ENCODE data around the gene EDC3.
A peak's percentile ranks its signal among the peaks of the same experiment; 100 is the strongest.

Gene EDC3

GRCh38 chr15:74710319-74711094 is 14.7 kb upstream of the EDC3 start:
- Histone ChIP-seq H3K9me3 (ENCODE audit: control insufficient read depth, low read length) (no peaks in the 10 kb centered on the region), H3K4me3 (ENCODE audit: insufficient read depth, low read depth, low read length) (no peak overlapping the region), H3K4me1 (ENCODE audit: control insufficient read depth, insufficient read depth, low read length) (no peaks in the 10 kb centered on the region), H3K27me3 (ENCODE audit: control insufficient read depth, insufficient read depth, low read length, poor library complexity, severe bottlenecking) (peaks cover 15% of the 10 kb centered on the region), H3K36me3 (ENCODE audit: control insufficient read depth, insufficient read depth, low read length) (no peaks in the 10 kb centered on the region), H3K27ac (ENCODE audit: insufficient read depth, low read depth, low read length, poor library complexity, severe bottlenecking) (no peak overlapping the region)
- 66 to 67% methylated on average over 3 of the region's 3 CpGs for WGBS, 2 experiments

- Histone ChIP-seq H3K27me3 (ENCODE audit: control insufficient read depth, insufficient read depth, low read length, poor library complexity, severe bottlenecking) (peaks cover 17% of the 10 kb centered on the region), H3K36me3 (ENCODE audit: control insufficient read depth, insufficient read depth, low read length) (no peaks in the 10 kb centered on the region), H3K9me3 (ENCODE audit: control insufficient read depth, low read length) (no peaks in the 10 kb centered on the region), H3K4me3 (ENCODE audit: insufficient read depth, low read depth, low read length) (no peak overlapping the region), H3K27ac (ENCODE audit: insufficient read depth, low read depth, low read length, poor library complexity, severe bottlenecking) (no peak overlapping the region), H3K4me1 (ENCODE audit: control insufficient read depth, insufficient read depth, low read length) (no peaks in the 10 kb centered on the region)
- WGBS, 2 experiments: 78 to 88% methylated on average over 3 of the region's 3 CpGs
Observed at GRCh38 chr15:74709892-74710291, 14.1 kb upstream of the EDC3 start.

- no peak overlapping the region for H3K4me3 ChIP-seq (ENCODE audit: insufficient read depth, low read depth, low read length)
- H3K27ac ChIP-seq (ENCODE audit: insufficient read depth, low read depth, low read length, poor library complexity, severe bottlenecking): no peak overlapping the region
- 65 to 77% methylated on average over 1 of the region's 1 CpG for WGBS, 2 experiments
- peaks cover 17% of the 10 kb centered on the region for H3K27me3 ChIP-seq (ENCODE audit: control insufficient read depth, insufficient read depth, low read length, poor library complexity, severe bottlenecking)
- H3K4me1 ChIP-seq (ENCODE audit: control insufficient read depth, insufficient read depth, low read length): no peaks in the 10 kb centered on the region
- H3K36me3 ChIP-seq (ENCODE audit: control insufficient read depth, insufficient read depth, low read length): no peaks in the 10 kb centered on the region
- H3K9me3 ChIP-seq (ENCODE audit: control insufficient read depth, low read length): no peaks in the 10 kb centered on the region
Observed at GRCh38 chr15:74709011-74709410, 13.2 kb upstream of the EDC3 start.

- WGBS, 2 experiments: 73 to 83% methylated on average over 1 to 2 of the region's 2 CpGs
- Histone ChIP-seq H3K4me3 (ENCODE audit: insufficient read depth, low read depth, low read length) (peak overlapping the region; percentile 97), H3K9me3 (ENCODE audit: control insufficient read depth, low read length) (no peaks in the 10 kb centered on the region), H3K27ac (ENCODE audit: insufficient read depth, low read depth, low read length, poor library complexity, severe bottlenecking) (no peak overlapping the region), H3K4me1 (ENCODE audit: control insufficient read depth, insufficient read depth, low read length) (peaks cover 7% of the 10 kb centered on the region), H3K36me3 (ENCODE audit: control insufficient read depth, insufficient read depth, low read length) (no peaks in the 10 kb centered on the region), H3K27me3 (ENCODE audit: control insufficient read depth, insufficient read depth, low read length, poor library complexity, severe bottlenecking) (peaks cover 9% of the 10 kb centered on the region)
Observed at GRCh38 chr15:74696808-74697207, 984 bp upstream of the EDC3 start.

GRCh38 chr15:74696398-74696729 is 540 bp upstream of the EDC3 start:
- Histone ChIP-seq H3K9me3 (ENCODE audit: control insufficient read depth, low read length) (no peaks in the 10 kb centered on the region), H3K36me3 (ENCODE audit: control insufficient read depth, insufficient read depth, low read length) (no peaks in the 10 kb centered on the region), H3K27ac (ENCODE audit: insufficient read depth, low read depth, low read length, poor library complexity, severe bottlenecking) (no peak overlapping the region), H3K4me3 (ENCODE audit: insufficient read depth, low read depth, low read length) (peak overlapping the region; percentile 97), H3K27me3 (ENCODE audit: control insufficient read depth, insufficient read depth, low read length, poor library complexity, severe bottlenecking) (peaks cover 5% of the 10 kb centered on the region), H3K4me1 (ENCODE audit: control insufficient read depth, insufficient read depth, low read length) (peaks cover 7% of the 10 kb centered on the region)
- 8 to 10% methylated on average over 10 of the region's 10 CpGs for WGBS, 2 experiments

- Histone ChIP-seq H3K27ac (ENCODE audit: insufficient read depth, low read depth, low read length, poor library complexity, severe bottlenecking) (no peak overlapping the region), H3K27me3 (ENCODE audit: control insufficient read depth, insufficient read depth, low read length, poor library complexity, severe bottlenecking) (no peaks in the 10 kb centered on the region), H3K4me3 (ENCODE audit: insufficient read depth, low read depth, low read length) (no peak overlapping the region), H3K4me1 (ENCODE audit: control insufficient read depth, insufficient read depth, low read length) (peaks cover 7% of the 10 kb centered on the region), H3K36me3 (ENCODE audit: control insufficient read depth, insufficient read depth, low read length) (no peaks in the 10 kb centered on the region), H3K9me3 (ENCODE audit: control insufficient read depth, low read length) (no peaks in the 10 kb centered on the region)
- WGBS, 2 experiments: 86 to 89% methylated on average over 1 of the region's 1 CpG
Observed at GRCh38 chr15:74692327-74692726, 3.5 kb downstream of the EDC3 start.

GRCh38 chr15:74683758-74684157 is 12.1 kb downstream of the EDC3 start:
- Histone ChIP-seq H3K4me3 (ENCODE audit: insufficient read depth, low read depth, low read length) (no peak overlapping the region), H3K27ac (ENCODE audit: insufficient read depth, low read depth, low read length, poor library complexity, severe bottlenecking) (no peak overlapping the region), H3K4me1 (ENCODE audit: control insufficient read depth, insufficient read depth, low read length) (no peaks in the 10 kb centered on the region), H3K36me3 (ENCODE audit: control insufficient read depth, insufficient read depth, low read length) (peaks cover 4% of the 10 kb centered on the region), H3K27me3 (ENCODE audit: control insufficient read depth, insufficient read depth, low read length, poor library complexity, severe bottlenecking) (no peaks in the 10 kb centered on the region), H3K9me3 (ENCODE audit: control insufficient read depth, low read length) (no peaks in the 10 kb centered on the region)
- WGBS, 2 experiments: 87 to 95% methylated on average over 1 of the region's 1 CpG

GRCh38 chr15:74682954-74683353 is 12.9 kb downstream of the EDC3 start:
- no peaks in the 10 kb centered on the region for H3K27me3 ChIP-seq (ENCODE audit: control insufficient read depth, insufficient read depth, low read length, poor library complexity, severe bottlenecking)
- H3K4me1 ChIP-seq (ENCODE audit: control insufficient read depth, insufficient read depth, low read length): no peaks in the 10 kb centered on the region
- no peak overlapping the region for H3K27ac ChIP-seq (ENCODE audit: insufficient read depth, low read depth, low read length, poor library complexity, severe bottlenecking)
- no peak overlapping the region for H3K4me3 ChIP-seq (ENCODE audit: insufficient read depth, low read depth, low read length)
- H3K36me3 ChIP-seq (ENCODE audit: control insufficient read depth, insufficient read depth, low read length): peaks cover 4% of the 10 kb centered on the region
- WGBS, 2 experiments: 88 to 95% methylated on average over 3 of the region's 3 CpGs
- H3K9me3 ChIP-seq (ENCODE audit: control insufficient read depth, low read length): no peaks in the 10 kb centered on the region

- H3K9me3 ChIP-seq (ENCODE audit: control insufficient read depth, low read length): no peaks in the 10 kb centered on the region
- WGBS, 2 experiments: 87 to 100% methylated on average over 2 of the region's 2 CpGs
- no peak overlapping the region for H3K4me3 ChIP-seq (ENCODE audit: insufficient read depth, low read depth, low read length)
- H3K27me3 ChIP-seq (ENCODE audit: control insufficient read depth, insufficient read depth, low read length, poor library complexity, severe bottlenecking): no peaks in the 10 kb centered on the region
- H3K4me1 ChIP-seq (ENCODE audit: control insufficient read depth, insufficient read depth, low read length): no peaks in the 10 kb centered on the region
- H3K27ac ChIP-seq (ENCODE audit: insufficient read depth, low read depth, low read length, poor library complexity, severe bottlenecking): no peak overlapping the region
- H3K36me3 ChIP-seq (ENCODE audit: control insufficient read depth, insufficient read depth, low read length): peaks cover 4% of the 10 kb centered on the region
Observed at GRCh38 chr15:74680456-74680855, 15.4 kb downstream of the EDC3 start.

- no peaks in the 10 kb centered on the region for H3K4me1 ChIP-seq (ENCODE audit: control insufficient read depth, insufficient read depth, low read length)
- H3K27me3 ChIP-seq (ENCODE audit: control insufficient read depth, insufficient read depth, low read length, poor library complexity, severe bottlenecking): no peaks in the 10 kb centered on the region
- WGBS, 2 experiments: 91% methylated on average over 5 to 7 of the region's 7 CpGs
- H3K4me3 ChIP-seq (ENCODE audit: insufficient read depth, low read depth, low read length): no peak overlapping the region
- H3K36me3 ChIP-seq (ENCODE audit: control insufficient read depth, insufficient read depth, low read length): peaks cover 10% of the 10 kb centered on the region
- H3K27ac ChIP-seq (ENCODE audit: insufficient read depth, low read depth, low read length, poor library complexity, severe bottlenecking): no peak overlapping the region
- H3K9me3 ChIP-seq (ENCODE audit: control insufficient read depth, low read length): no peaks in the 10 kb centered on the region
Observed at GRCh38 chr15:74676801-74677200, 19.0 kb downstream of the EDC3 start.

Measured in ectodermal cell (in vitro differentiated cells).